HG03460 (cell line): ENCODE data around the gene BLOC1S5.
"Not testable (repeated sequence)": the region's sequence is repeated elsewhere in the genome, so short reads cannot be mapped to it uniquely, and the experiment has no call there.

Experiments used
- ATAC-seq: cut with Tn5 transposase; IDR thresholded peaks from one replicate; pipeline ENCODE4 v1.9.1; 2021; ENCODE audit not compliant: unreplicated experiment

Gene BLOC1S5

DNA sequence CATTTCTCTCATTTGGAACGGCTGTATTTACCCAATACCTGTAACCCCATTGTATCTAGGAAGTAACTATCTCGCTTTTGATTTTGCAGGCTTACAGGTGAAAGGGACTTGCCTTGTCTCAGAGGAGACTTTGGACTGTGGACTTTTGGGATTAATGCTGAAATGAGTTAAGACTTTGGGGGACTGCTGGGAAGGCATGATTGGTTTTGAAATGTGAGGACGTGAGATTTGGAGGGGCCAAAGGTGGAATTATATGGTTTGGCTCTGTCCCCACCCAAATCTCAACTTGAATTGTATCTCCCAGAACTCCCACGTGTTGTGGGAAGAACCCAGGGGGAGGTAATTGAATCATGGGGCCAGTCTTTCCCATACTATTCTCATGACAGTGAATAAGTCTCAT is 18.4 kb downstream of the BLOC1S5 start:
- ATAC-seq: not testable (repeated sequence)

DNA sequence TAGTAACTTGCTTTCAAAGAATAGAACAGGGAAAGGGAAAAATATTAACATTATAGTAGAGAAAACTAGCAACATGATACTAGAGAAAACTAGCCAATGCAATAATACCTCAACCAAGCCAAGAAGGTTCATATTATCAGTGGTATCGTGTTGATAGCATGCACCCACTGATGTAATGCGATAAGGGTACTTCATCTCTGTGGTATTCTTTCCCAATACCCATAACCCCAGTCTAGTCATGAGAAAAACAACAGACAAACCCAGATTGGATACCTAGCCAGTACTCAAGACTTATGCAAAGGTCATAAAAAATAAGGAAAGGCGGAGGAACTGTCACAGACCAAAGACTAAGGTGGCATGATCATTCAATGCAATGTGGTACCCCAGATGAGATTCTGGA is 21.0 kb downstream of the BLOC1S5 start:
- no peak for ATAC-seq

DNA sequence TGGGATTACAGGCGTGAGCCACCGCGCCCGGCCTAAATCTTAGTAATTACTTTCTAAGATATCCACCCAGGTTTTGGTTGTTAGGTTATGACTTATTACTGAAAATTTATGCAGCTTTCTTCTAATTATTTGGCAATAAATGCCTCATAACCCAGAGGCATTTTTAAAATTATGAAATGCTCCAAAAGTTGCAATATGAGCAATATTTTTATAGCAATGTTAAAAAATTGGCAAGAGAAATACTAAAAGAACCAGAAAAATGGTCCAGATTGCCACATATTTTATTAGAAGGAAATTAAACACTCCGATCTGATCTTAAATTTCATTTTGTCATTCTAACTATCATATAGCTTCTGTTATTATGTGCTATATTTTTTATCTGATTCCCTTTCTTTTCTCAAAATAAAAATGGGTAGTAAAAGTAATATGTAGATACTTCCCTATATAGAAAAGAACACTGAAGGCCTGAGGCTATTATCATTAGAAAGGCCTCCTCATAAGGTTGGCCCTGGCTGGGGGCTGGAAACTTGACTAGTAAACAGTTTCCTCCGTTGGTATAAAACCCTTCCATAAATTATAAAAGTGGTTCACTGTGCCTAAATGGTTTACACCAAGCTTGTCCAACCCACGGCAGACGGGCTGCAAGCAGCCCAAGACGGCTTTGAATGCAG is 22.1 kb downstream of the BLOC1S5 start:
- ATAC-seq: no peak

DNA sequence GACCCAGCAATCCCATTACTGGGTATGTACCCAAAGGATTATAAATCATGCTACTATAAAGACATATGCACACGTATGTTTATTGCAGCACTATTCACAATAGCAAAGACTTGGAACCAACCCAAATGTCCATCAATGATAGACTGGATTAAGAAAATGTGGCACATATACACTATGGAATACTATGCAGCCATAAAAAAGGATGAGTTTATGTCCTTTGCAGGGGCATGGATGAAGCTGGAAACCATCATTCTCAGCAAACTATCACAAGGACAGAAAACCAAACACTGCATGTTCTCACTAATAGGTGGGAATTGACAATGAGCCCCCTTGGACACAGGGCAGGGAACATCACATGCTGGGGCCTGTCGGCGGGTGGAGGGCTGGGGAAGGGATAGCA is 30.1 kb downstream of the BLOC1S5 start:
- not testable (repeated sequence) for ATAC-seq

DNA sequence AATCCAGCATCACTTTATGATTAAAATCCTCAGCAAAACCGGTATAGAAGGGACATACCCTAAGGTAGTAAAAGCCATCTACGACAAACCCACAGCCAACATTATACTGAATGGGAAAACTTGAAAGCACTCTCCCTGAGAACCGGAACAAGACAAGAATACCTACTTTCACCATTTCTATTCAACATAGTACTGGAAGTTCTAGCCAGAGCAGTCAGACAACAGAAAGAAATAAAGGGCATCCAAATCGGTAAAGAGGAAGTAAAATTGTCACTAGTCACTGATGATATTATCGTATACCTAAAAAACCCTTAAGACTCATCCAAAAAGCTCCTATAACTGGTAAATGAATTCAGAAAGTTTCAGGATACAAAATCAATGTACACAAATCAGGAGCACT is 33.3 kb downstream of the BLOC1S5 start:
- no peak for ATAC-seq

DNA sequence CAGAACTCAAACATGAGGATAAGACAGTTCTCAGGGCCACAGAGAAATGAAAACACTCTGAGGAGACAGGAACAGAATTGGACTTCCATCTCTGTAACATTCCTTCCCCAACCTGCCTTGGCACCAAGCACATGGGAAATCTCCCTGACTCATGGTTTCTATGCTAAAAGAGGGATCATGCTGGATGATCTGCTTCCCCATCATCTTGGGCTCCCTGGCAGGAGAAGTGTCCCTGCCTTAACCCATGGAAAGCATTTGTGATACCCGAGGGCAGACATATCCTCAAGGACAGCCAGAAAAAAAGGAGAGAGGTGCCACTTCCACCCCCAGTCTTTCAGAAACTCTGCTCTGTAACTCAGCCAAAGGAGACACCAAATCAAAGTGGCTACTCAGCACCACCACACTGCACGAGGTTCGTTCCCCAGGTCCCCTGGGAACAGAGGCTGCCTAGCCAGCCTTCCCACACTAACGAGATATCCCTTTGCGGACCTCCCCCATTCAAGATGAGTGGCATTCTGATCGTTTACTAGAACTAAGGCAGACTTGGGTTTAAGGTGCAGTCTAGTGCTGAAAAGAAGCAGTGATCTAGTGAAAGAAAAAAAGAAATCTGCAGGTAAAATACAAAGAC is 34.8 kb downstream of the BLOC1S5 start:
- no peak for ATAC-seq

DNA sequence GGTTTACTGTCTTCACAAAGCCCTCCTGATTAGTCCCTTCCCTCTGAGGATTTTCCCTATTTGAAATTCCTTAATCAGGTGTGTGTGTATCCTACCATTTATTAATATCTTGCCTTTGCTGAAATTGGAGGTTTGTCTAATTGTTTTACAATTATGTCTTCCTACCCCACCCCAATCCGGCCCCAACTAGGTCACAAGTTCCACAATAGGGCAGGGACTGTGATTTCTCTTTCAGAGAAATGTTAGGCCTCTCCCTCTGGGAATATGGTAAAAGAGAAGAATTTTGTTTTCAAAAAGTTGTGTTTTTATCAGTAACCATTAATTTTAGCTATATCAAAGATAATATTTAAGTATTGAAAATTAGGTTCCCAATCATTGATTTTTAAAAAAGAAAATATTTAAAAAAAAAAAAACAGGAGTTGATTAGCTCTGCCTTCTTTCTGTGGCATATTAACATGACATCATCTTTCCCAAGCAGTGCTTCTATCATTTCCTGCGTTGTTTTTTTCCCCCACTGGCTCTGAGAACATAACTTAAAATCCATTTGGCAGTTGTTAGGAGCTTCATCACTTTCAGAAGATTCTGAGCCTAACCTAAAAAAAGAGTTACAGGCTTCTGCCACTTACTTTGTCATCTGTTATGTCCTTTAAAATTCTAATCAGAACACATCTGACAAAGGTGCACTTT is 36.1 kb downstream of the BLOC1S5 start:
- no peak for ATAC-seq

DNA sequence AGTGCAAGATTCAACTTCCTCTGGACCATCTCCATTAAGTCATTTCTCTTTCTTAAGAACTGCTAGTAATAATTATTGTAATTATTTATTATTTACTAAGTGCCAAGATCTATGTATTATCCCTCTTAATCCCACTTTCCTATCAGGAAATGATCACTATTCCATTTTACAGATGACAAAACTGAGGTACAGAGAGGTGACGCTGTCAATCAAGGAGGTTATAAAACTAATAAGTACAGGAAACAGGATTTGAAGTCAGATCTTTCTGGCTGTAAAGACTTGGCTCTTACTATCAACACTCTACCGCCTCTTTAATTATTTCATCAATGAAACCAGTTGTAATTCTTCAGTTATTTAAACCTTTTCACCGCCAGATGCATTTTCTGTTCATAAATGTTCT is 37.4 kb downstream of the BLOC1S5 start:
- ATAC-seq: no peak

DNA sequence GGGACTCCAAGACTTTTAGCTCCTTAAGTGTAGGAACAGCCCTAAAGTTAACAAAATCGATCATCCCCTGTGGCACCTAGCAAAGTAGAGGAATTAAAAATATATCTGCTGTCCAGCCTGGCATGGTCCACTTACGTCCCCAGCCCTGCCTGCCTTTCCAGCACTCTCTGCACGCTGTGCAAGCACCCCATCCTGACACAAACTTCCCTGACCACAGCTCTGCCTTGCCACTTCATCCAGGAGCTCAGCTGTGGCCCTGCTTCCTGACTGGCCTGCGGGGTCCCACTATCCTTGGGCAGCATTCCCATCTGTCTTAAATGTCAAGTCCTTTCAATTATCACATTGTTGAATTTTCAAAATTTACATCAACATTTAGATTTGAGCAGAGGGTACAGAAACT is 39.0 kb downstream of the BLOC1S5 start:
- ATAC-seq: no peak

DNA sequence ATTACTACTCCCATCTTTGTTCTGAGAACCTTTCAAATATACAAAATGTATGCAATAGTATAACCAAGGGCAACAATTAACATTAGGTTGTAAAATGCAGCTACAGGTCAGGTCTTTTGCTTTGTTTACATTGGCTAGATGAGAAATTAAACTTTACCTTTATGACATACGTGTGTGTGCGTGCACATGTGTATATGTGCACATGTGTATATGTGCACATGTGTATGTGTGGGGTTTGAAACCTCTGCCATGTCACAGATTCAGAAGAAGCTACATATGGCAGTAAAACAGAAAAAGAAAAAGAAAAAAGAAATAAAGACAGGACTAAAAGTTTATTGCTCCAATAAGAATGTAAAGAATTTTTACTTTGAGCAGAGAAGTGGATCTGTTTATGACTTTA is 40.6 kb downstream of the BLOC1S5 start:
- no peak for ATAC-seq

DNA sequence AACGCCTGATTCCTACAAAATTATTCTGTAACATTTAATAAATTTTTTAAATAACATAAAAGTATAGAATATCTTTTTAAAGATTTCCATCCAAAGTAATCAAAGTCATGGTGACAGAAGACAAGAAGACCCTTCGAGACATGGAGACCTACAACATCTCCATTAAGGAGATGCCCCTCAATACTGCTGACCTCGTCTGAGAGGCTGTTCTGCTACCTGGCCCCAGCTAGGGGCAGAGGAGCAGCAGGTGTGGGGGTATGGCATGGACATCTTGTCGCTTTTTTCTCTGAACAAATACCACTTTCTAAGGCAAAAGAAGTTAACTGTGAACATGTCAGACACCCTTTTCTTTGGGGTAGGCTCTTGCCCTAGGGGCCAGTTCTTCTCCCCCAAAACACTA is 44.1 kb downstream of the BLOC1S5 start:
- ATAC-seq: no peak

DNA sequence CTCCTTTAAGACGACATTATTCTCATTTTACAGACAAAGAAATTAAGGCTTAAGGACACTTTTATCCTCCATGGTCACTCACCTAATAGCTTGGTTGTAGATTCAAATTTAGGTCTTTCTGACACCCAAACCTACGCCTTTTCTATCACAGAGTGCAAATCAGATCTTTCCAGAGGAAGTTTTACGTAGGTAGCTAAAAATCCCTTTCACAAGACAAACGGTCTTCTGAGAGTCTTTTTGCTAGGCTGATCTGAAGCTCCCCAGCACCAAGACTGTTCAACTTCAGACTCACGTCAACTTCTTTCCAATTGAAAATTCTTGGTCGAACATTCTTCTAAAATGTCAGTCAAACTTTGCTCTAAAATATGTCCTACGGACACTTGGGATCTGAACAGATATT is 46.5 kb downstream of the BLOC1S5 start:
- ATAC-seq: no peak

DNA sequence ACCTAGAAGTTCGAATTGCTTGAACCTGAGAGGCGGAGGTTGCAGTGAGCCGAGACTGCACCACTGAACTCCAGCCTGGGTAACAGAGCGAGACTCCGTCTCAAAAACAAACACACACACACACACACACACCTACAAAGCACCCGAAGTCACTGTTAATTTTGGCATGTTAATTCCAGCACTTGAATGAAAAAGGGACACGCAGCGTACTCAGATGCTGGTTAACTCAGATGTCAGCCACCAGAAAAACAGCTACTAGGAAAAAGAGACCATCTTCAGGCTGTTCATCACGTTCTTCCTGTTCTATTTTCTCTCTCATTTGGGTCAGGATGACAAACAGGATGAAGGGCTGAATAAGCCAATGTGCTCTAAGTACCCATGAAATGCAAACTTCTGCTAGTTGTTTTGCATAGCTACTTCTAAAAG is 46.9 kb downstream of the BLOC1S5 start:
- ATAC-seq: peak; percentile 86

DNA sequence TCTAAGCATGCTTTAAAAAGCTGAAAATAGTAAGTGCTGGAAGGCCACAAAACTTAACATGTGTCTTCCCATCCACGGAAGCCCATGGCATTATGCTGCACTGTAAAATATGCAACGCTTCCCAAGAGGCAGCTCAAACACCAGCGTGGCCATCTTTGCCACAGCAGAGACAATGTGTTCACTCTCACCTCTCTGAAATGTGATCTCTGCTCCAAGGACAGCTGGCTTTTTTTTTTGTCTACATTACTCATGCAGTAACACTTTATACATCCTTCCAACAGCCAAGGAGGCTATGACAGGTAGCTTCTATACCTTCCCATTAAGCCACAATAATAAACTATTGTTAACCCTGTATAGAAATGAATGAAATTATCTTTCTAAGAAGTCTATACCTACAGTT is 49.2 kb downstream of the BLOC1S5 start:
- ATAC-seq: no peak

DNA sequence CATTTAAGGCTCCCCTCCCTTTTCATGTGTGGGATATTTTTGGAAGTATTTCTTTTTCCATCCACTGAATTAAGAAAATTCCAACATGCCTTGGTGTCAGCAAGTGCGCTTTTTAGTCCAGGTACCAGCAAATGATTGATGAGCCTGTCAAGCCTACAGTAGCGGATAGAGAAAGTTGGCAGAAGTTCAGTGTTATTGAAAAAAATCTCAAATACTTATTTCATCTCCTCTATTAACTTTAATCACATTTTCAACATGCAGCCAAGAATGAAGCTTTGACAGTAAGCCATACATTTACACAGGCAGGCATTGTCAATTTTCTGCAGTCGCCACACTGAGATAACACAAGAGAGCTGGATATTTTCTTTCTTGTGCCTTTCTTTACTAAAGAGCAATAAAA is 50.4 kb downstream of the BLOC1S5 start:
- ATAC-seq: no peak

DNA sequence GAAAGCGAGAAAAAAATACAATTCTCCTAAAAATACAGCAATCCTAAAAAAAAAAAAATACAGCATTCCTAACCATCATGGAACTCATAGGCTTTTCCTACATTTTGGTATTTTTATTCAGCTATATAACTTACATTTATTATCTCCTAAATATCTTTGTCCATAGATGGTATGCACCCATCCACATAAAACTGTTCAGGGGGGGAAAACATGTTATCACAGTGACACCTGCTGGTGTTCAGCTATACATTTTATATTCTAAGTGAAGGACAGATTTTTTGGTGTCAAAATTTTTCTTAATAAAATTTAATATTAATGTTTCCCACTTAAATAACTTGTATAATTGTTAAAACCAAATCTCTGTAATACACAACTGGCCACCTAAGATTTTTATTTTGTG is 58.0 kb downstream of the BLOC1S5 start:
- no peak for ATAC-seq

DNA sequence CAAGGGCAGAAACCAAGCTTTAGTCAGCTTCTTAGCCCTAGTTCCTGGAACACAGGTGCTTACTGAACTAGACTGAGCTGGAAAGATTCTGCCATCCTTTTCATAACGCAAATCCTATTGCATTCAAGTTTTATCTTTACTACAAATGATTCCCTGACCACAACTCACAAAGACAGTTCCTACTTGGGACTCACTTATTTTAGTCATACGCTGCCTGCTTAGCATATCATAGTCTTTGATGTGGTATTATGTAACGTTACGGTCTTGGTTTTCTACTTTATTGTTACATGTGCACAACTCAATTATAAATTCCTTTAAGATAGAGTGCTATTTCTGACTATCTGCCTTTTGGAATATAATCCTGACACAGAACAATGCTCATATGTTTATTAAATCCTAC is 59.1 kb downstream of the BLOC1S5 start:
- ATAC-seq: no peak

DNA sequence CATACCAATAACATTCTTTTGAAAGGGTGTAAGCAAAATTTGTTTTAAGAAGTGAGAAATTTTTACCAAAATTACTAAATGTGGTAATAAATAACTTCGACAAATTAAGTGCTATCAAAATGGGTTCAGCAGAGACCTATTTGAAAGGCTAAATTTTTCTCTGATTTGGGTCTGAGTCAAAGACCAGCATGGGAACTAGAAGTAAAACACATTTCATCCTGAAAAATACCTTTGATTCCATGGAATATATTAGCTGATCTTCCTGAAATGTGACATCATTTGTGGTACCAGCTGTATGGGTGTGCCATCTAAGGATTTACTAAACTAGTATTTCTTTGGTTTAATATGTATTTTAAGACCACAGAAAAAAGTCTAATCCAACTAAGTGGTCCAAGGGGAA is 63.6 kb downstream of the BLOC1S5 start:
- no peak for ATAC-seq

DNA sequence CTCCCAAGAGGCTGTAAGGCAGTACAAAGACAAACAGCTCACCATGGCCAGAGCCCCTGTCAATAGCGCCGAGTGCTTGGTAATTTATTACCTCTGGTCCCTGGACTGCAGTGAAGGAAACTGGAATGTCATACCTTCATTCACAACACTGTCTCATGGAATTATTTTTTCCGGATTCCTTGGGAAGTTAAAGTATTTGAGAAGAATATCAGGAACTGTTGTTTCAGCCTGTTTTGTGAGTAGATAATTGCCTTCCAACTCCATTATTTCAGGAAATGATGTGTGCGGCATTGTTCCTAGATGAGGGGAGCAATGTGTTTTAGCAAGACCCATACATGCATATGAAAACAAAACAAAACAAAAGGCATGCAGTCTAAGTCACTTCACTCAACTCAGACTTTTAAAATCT is 64.0 kb downstream of the BLOC1S5 start:
- ATAC-seq: no peak

DNA sequence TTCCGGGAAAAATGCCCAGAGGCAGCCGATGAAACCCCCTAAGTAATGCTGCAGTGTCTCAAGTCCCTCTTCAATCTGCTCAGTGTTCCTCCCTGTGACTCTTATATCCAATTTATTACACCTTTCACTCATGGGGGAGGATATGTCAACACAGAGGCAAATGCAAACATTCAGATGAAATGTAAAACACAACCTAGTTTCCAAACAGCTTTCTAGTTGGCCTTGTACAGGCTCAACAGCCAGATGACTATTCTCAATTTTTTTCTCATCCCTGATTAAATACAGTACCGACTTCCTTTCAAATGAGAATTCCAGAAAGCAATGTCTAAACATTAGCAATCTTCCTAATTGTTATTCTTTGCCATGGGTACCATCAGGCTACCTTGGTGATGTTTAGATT is 65.0 kb downstream of the BLOC1S5 start:
- no peak for ATAC-seq

DNA sequence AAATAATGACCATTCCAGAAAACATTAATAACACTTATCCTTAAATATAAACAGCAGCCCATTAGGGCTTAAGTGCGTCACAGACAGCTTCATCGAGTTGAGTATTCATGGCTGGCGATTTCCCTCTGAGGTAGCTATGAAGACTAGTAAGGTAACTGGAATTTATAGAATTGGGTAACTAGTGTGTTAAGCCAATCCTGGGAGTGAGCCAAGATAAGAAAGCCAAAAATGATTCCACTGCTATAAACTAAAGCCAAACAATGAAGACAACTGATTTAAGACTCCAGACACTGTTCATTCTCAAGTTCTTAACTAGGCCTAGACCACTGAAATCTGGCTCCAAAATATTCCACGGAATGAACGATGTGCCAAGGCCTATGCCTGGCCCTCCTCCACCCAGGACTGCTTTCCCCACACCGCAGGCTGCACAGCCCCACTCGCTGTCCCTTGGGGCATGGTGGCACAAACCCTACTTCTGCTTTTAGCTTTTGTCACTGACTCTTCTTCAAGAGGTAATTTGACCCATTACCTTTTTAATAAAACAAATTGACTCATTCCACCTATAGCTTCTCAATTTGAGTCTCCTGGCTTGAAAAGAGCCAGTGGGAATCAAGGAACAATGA is 66.0 kb downstream of the BLOC1S5 start:
- ATAC-seq: no peak

DNA sequence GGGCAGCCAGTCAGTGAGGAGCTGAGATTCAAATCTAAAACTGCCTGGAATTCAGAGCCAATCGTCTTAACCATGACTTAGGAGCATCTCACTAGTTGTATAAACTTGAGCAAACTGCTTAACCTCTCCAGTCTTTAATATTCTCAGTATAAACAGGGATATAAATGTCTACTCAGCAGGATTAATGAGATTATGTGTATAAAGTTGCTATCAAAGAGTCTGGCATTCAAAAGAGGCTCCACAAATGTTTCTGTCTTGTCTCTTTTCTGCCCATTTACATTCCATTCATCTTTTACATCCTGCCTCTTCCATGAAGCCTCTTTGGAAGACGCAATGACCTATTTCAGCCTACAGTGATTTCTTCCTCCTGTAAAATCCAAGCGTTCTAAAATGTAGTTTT is 66.9 kb downstream of the BLOC1S5 start:
- no peak for ATAC-seq
